K562 (cell line): ENCODE results near the gene GAS2L2.

Source experiments
- ESRRB ChIP-seq: fragments of 250-450 bp; sonication (Bioruptor Pico); IDR thresholded peaks from 2 replicates; pipeline ENCODE4 v1.5.0; 2020; ENCODE audit warnings: mild to moderate bottlenecking, moderate library complexity, borderline replicate concordance
- EZH2 ChIP-seq: IDR thresholded peaks from 2 replicates; pipeline ENCODE4 v1.6.1; 2012; ENCODE audit warnings: low read depth, mild to moderate bottlenecking, inconsistent platforms, low read length, borderline replicate concordance
- FOSL1 ChIP-seq: fragments of 200-800 bp; sonication (Bioruptor generic); conservative IDR thresholded peaks from 2 replicates; pipeline ENCODE4 v1.6.1; 2016; ENCODE audit warnings: missing genetic modification characterization, missing compliant biosample characterization
- FOXJ3 ChIP-seq: sonication (generic); formaldehyde crosslinking; IDR thresholded peaks from 2 replicates; pipeline ENCODE4 v1.4.0; 2020; ENCODE audit warnings: mild to moderate bottlenecking, missing genetic modification reagents
- FOXK2 ChIP-seq, 2 experiments: fragments of 450-650 bp; IDR thresholded peaks in 1 of 2; conservative IDR thresholded peaks in 1 of 2; 2 replicates each; pipeline ENCODE4 v1.6.1; 2016; ENCODE audit warnings: low read depth in 2 of 2, mild to moderate bottlenecking in 1 of 2
- RBM14 ChIP-seq: fragments of 200-400 bp; formaldehyde crosslinking; IDR thresholded peaks from 2 replicates; pipeline ENCODE4 v1.6.1; 2018; ENCODE audit warnings: low read depth, mild to moderate bottlenecking, low read length, moderate library complexity, borderline replicate concordance; ENCODE audit not compliant: insufficient read depth
- REST ChIP-seq, 2 experiments: fragments of 450-650 bp; formaldehyde crosslinking in 1 of 2; IDR thresholded peaks; 2 replicates each; pipeline versions ENCODE4 v1.4.0 to v1.6.1; 2014 to 2020; ENCODE audit warnings: mild to moderate bottlenecking in 2 of 2, borderline replicate concordance in 1 of 2, low read depth in 1 of 2
- SAFB ChIP-seq: fragments of 200-400 bp; formaldehyde crosslinking; IDR thresholded peaks from 2 replicates; pipeline ENCODE4 v1.6.1; 2017; ENCODE audit warnings: low read depth, low read length, borderline replicate concordance
- ZBTB26 ChIP-seq: fragments of 450-650 bp; formaldehyde crosslinking; IDR thresholded peaks from 2 replicates; pipeline ENCODE4 v1.4.0; 2022; ENCODE audit warnings: missing genetic modification characterization
- ZNF699 ChIP-seq: fragments of 250-450 bp; sonication (Bioruptor Pico); IDR thresholded peaks from 2 replicates; pipeline ENCODE4 v1.8.0; 2021; ENCODE audit warnings: mild to moderate bottlenecking, moderate library complexity; ENCODE audit not compliant: insufficient replicate concordance
- TF ChIP-seq, protein P1 (sequence below): fragments of 250-450 bp; sonication (Bioruptor Pico); IDR thresholded peaks from 2 replicates; pipeline ENCODE4 v1.5.0; 2021

DNA sequence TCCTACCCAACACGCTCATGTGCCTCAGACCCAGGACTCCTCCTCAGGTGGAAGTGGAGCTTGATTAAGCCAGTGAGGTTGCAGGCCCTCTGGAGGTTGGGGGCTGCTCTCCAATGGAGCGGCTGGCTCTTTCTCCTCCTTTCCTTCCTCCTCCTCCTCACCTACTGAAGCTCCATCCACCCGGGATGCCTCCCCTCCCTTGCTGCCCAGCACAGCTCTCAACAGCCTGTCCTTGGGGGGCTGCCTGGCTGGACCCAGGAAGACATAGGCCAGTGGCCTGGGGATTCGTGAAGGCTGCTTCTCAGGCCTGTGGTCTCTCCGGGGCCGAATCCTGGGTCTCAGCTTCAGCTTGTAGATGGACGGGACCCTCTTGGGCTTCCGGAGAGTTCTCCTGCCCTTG, 8.2 kb downstream of the GAS2L2 start:
- TF ChIP-seq REST (IDR thresholded peaks at IDR 0.05; ENCODE audit: borderline replicate concordance) (no peak), REST (CRISPR knock-in tag; IDR thresholded peaks at IDR 0.05; ENCODE audit: low read depth) (no peak), FOXK2 (conservative IDR thresholded peaks at IDR 0.05 in 1 of 2, IDR thresholded peaks at IDR 0.05 in 1 of 2; ENCODE audit: low read depth in 2 of 2) (no peak), SAFB (no peak), FOXJ3 (no peak), ESRRB (CRISPR knock-in tag) (no peak), EZH2 (no peak), ZBTB26 (no peak), FOSL1 (tag) (no peak), ZNF699 (CRISPR knock-in tag) (no peak), RBM14 (no peak)
- TF ChIP-seq, protein P1, sequence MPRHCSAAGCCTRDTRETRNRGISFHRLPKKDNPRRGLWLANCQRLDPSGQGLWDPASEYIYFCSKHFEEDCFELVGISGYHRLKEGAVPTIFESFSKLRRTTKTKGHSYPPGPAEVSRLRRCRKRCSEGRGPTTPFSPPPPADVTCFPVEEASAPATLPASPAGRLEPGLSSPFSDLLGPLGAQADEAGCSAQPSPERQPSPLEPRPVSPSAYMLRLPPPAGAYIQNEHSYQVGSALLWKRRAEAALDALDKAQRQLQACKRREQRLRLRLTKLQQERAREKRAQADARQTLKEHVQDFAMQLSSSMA (CRISPR knock-in tag) = no peak
